H9 (cell line): Measurements from ENCODE around the gene ORAI3. TPM values are rescaled to one million over a fixed set of nuclear protein-coding genes. Genes with fewer than 3 reads are reported as not detected.

Experiments
- DNase-seq: peaks from one replicate; pipeline ENCODE4 v3.0.0-alpha.2; 2017
- H2AFZ ChIP-seq: one replicate; pipeline ENCODE4 v1.6.1; 2013; ENCODE audit warnings: mild to moderate bottlenecking, low read length, control low read depth, moderate library complexity
- H2AK5ac ChIP-seq: 2 replicates; pipeline ENCODE4 v1.6.1; 2013; ENCODE audit warnings: low read length, control low read depth, mixed read lengths; ENCODE audit not compliant: insufficient read length
- H2BK120ac ChIP-seq: one replicate; pipeline ENCODE4 v1.6.1; 2013; ENCODE audit warnings: low read depth, mild to moderate bottlenecking, low read length, control low read depth, inconsistent platforms; ENCODE audit not compliant: poor library complexity, severe bottlenecking
- H2BK12ac ChIP-seq: 2 replicates; pipeline ENCODE4 v1.6.1; 2013; ENCODE audit warnings: low read length, control low read depth, mixed read lengths, low read depth; ENCODE audit not compliant: insufficient read length
- H2BK15ac ChIP-seq: 2 replicates; pipeline ENCODE4 v1.6.1; 2013; ENCODE audit warnings: low read depth, low read length, control low read depth
- H2BK20ac ChIP-seq: one replicate; pipeline ENCODE4 v1.6.1; 2013; ENCODE audit warnings: low read depth, mild to moderate bottlenecking, low read length, control low read depth, inconsistent platforms; ENCODE audit not compliant: poor library complexity, severe bottlenecking
- H2BK5ac ChIP-seq: 2 replicates; pipeline ENCODE4 v1.6.1; 2013; ENCODE audit warnings: low read length, control low read depth, mixed read lengths; ENCODE audit not compliant: insufficient read length
- H3K14ac ChIP-seq: 2 replicates; pipeline ENCODE4 v1.6.1; 2013; ENCODE audit warnings: low read length, control low read depth; ENCODE audit not compliant: insufficient read depth
- H3K18ac ChIP-seq: 2 replicates; pipeline ENCODE4 v1.6.1; 2013; ENCODE audit warnings: low read depth, mild to moderate bottlenecking, mixed read lengths, low read length, control low read depth; ENCODE audit not compliant: insufficient read length
- H3K23ac ChIP-seq: 2 replicates; pipeline ENCODE4 v1.6.1; 2013; ENCODE audit warnings: low read length, control low read depth, mixed read lengths, low read depth; ENCODE audit not compliant: insufficient read length
- H3K23me2 ChIP-seq: 2 replicates; pipeline ENCODE4 v1.6.1; 2013; ENCODE audit warnings: low read depth, mild to moderate bottlenecking, mixed read lengths, low read length, control low read depth; ENCODE audit not compliant: insufficient read length, poor library complexity, severe bottlenecking
- H3K27ac ChIP-seq: 2 replicates; pipeline ENCODE4 v1.5.1; 2013; ENCODE audit warnings: low read length, control low read depth, mixed read lengths, low read depth; ENCODE audit not compliant: insufficient read length
- H3K27me3 ChIP-seq: 2 replicates; pipeline ENCODE4 v1.6.1; 2013; ENCODE audit warnings: low read length, control low read depth, inconsistent platforms; ENCODE audit not compliant: insufficient read depth
- H3K4ac ChIP-seq: 2 replicates; pipeline ENCODE4 v1.6.1; 2013; ENCODE audit warnings: low read depth, mild to moderate bottlenecking, control low read depth, inconsistent platforms, low read length, moderate library complexity
- H3K4me1 ChIP-seq: 2 replicates; pipeline ENCODE4 v1.6.1; 2013; ENCODE audit warnings: low read length, control low read depth, inconsistent platforms; ENCODE audit not compliant: insufficient read depth
- H3K4me2 ChIP-seq: 2 replicates; pipeline ENCODE4 v1.6.1; 2013; ENCODE audit warnings: low read length, control low read depth, mixed read lengths; ENCODE audit not compliant: insufficient read length, insufficient read depth
- H3K56ac ChIP-seq: 2 replicates; pipeline ENCODE4 v1.6.1; 2013; ENCODE audit warnings: low read depth, mild to moderate bottlenecking, mixed read lengths, low read length, control low read depth; ENCODE audit not compliant: insufficient read length
- H3K79me1 ChIP-seq: 2 replicates; pipeline ENCODE4 v1.6.1; 2013; ENCODE audit warnings: low read depth, mild to moderate bottlenecking, moderate library complexity, low read length, control low read depth, inconsistent platforms; ENCODE audit not compliant: insufficient read depth, poor library complexity, severe bottlenecking
- H3K79me2 ChIP-seq: 2 replicates; pipeline ENCODE4 v1.6.1; 2013; ENCODE audit warnings: low read length, control low read depth, inconsistent platforms; ENCODE audit not compliant: insufficient read depth
- H3K9ac ChIP-seq: 2 replicates; pipeline ENCODE4 v1.6.1; 2013; ENCODE audit warnings: low read length, control low read depth, mixed read lengths; ENCODE audit not compliant: insufficient read length; ENCODE audit errors: extremely low read depth
- H3K9me3 ChIP-seq: one replicate; pipeline ENCODE4 v1.6.1; 2013; ENCODE audit warnings: low read depth, low read length, inconsistent platforms; ENCODE audit not compliant: control insufficient read depth
- H3T11ph ChIP-seq: one replicate; pipeline ENCODE4 v1.6.1; 2013; ENCODE audit warnings: mild to moderate bottlenecking, low read length, control low read depth, inconsistent platforms
- H4K20me1 ChIP-seq: one replicate; pipeline ENCODE4 v1.6.1; 2013; ENCODE audit not compliant: control insufficient read depth, insufficient read length, insufficient read depth
- H4K5ac ChIP-seq: 2 replicates; pipeline ENCODE4 v1.6.1; 2013; ENCODE audit warnings: low read depth, mild to moderate bottlenecking, mixed read lengths, low read length, control low read depth; ENCODE audit not compliant: insufficient read length
- H4K8ac ChIP-seq: replicated peaks from 2 replicates; pipeline ENCODE4 v1.6.1; 2013; ENCODE audit warnings: low read length, control low read depth, mixed read lengths, low read depth; ENCODE audit not compliant: insufficient read length
- H4K91ac ChIP-seq: 2 replicates; pipeline ENCODE4 v1.6.1; 2013; ENCODE audit warnings: low read depth, mild to moderate bottlenecking, moderate library complexity, mixed read lengths, low read length, control low read depth; ENCODE audit not compliant: insufficient read length
- H3K27ac Mint-ChIP-seq, 3 experiments: 2 replicates in 2 of 3; 3 replicates in 1 of 3; pipeline ENCODE4 v1.8.0; 2020 to 2021; ENCODE audit warnings: mixed read lengths in 3 of 3, mild to moderate bottlenecking in 1 of 3, moderate library complexity in 1 of 3
- H3K27me3 Mint-ChIP-seq: 2 replicates; pipeline ENCODE4 v1.8.0; 2021; ENCODE audit warnings: low read depth, mild to moderate bottlenecking, moderate library complexity, mixed read lengths
- H3K36me3 Mint-ChIP-seq, 3 experiments: 2 replicates in 2 of 3; 3 replicates in 1 of 3; pipeline ENCODE4 v1.8.0; 2020 to 2021; ENCODE audit warnings: low read depth in 3 of 3, mixed read lengths in 3 of 3; ENCODE audit not compliant: insufficient read depth in 1 of 3
- H3K4me1 Mint-ChIP-seq, 2 experiments: 2 replicates each; pipeline ENCODE4 v1.8.0; 2020; ENCODE audit warnings: mixed read lengths in 2 of 2
- H3K4me3 Mint-ChIP-seq, 2 experiments: 2 replicates in 1 of 2; 3 replicates in 1 of 2; pipeline ENCODE4 v1.8.0; 2020 to 2021; ENCODE audit warnings: mild to moderate bottlenecking in 2 of 2, mixed read lengths in 2 of 2, moderate library complexity in 1 of 2
- H3K9me3 Mint-ChIP-seq, 2 experiments: 2 replicates in 1 of 2; 3 replicates in 1 of 2; pipeline ENCODE4 v1.8.0; 2020; ENCODE audit warnings: mild to moderate bottlenecking in 2 of 2, mixed read lengths in 2 of 2, moderate library complexity in 1 of 2
- WGBS: extraction: QIAGEN DNeasy Blood & Tissue Kit; methylation state at CpG from one replicate; pipeline ENCODE4 v1.1.7; 2013; ENCODE audit warnings: missing lambda C conversion rate, low lambda C conversion rate, mixed read lengths; ENCODE audit not compliant: insufficient read length; ENCODE audit errors: extremely low coverage; 5-methylcytosine and 5-hydroxymethylcytosine counted together
- total RNA-seq: library from RNA; stranded (reverse); gene quantifications from 2 replicates; pipeline ENCODE4 v1.2.1, GENCODE V29; 2021
- TF ChIP-seq, protein P1 (sequence below): fragments of 200-600 bp; sonication (generic); conservative IDR thresholded peaks from 3 replicates; pipeline ENCODE4 v1.8.0; 2021; ENCODE audit warnings: antibody characterized with exemption, mild to moderate bottlenecking

ORAI3 gene
- total RNA-seq, 1 experiment from 2014 or later = 6.9 TPM

DNA sequence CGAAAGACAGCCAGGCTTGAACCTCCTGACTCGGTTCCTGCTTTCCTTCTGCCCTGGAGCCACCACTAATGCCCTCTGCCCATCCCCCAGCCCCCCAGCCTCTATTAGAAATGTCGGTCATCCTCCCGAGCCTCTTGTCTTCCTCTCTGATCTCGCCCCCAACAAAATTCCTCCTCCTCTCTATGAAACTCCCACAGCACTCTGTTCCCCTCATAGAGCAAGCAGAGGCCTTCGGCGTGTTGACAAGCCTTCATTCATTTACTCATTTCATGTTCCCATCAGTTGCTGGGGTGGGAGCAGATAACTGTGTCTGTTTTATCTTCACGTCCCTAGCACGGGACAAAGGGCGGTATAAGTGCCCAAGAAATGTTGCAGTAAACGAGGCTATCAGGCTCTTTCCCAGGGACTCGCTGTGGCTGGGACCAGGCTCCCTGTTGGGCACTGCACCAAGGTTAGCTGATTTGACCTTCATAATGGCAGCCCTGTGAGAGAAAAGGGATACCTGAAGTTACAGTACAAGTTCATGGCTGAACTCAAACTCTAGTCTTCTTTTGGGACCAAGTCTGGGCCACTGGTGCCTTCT is 17.7 kb upstream of the ORAI3 start:
- H3K9me3 Mint-ChIP-seq = no peaks in the 10 kb centered on the region
- Histone ChIP-seq H3K4me1 (no peaks in the 10 kb centered on the region), H3K4me2 (no peak overlapping the region), H3K9me3 (no peaks in the 10 kb centered on the region), H3K14ac (no peak overlapping the region), H4K91ac (no peak overlapping the region), H2BK5ac (no peak overlapping the region), H4K5ac (no peak overlapping the region), H2BK20ac (no peak overlapping the region), H3K27ac (no peak overlapping the region), H2BK120ac (no peak overlapping the region), H3T11ph (no peak overlapping the region), H3K23ac (no peak overlapping the region), H3K18ac (no peak overlapping the region), H3K56ac (no peak overlapping the region), H4K20me1 (no peaks in the 10 kb centered on the region), H2BK12ac (no peak overlapping the region), H4K8ac (no peak overlapping the region), H2BK15ac (no peak overlapping the region), H3K79me1 (no peaks in the 10 kb centered on the region), H3K27me3 (no peaks in the 10 kb centered on the region), H2AFZ (no peak overlapping the region), H2AK5ac (no peak overlapping the region), H3K79me2 (no peaks in the 10 kb centered on the region; the same call in 1 of the 2 replicates), H3K4ac (no peak overlapping the region), H3K23me2 (no peaks in the 10 kb centered on the region), H3K9ac (no peak overlapping the region)
- no peak overlapping the region for H3K4me3 Mint-ChIP-seq
- TF ChIP-seq, protein P1, sequence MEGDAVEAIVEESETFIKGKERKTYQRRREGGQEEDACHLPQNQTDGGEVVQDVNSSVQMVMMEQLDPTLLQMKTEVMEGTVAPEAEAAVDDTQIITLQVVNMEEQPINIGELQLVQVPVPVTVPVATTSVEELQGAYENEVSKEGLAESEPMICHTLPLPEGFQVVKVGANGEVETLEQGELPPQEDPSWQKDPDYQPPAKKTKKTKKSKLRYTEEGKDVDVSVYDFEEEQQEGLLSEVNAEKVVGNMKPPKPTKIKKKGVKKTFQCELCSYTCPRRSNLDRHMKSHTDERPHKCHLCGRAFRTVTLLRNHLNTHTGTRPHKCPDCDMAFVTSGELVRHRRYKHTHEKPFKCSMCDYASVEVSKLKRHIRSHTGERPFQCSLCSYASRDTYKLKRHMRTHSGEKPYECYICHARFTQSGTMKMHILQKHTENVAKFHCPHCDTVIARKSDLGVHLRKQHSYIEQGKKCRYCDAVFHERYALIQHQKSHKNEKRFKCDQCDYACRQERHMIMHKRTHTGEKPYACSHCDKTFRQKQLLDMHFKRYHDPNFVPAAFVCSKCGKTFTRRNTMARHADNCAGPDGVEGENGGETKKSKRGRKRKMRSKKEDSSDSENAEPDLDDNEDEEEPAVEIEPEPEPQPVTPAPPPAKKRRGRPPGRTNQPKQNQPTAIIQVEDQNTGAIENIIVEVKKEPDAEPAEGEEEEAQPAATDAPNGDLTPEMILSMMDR = no peak
- H3K36me3 Mint-ChIP-seq = peaks cover 41 to 55% (median 52%) of the 10 kb centered on the region in 3 experiments
- H3K4me1 Mint-ChIP-seq = peaks cover 8 to 21% of the 10 kb centered on the region in 2 experiments
- no CpG with 5 or more reads among the region's 12 CpGs for WGBS
- H3K27ac Mint-ChIP-seq = peak overlapping the region in 1 of 3 experiments; percentile 47; a peak in 1 of 7 replicates
- no peak for DNase-seq
- no peaks in the 10 kb centered on the region for H3K27me3 Mint-ChIP-seq
